Loucy (cell line): ENCODE measurements around the gene IBA57.
"Not testable (repeated sequence)": the region's sequence is repeated elsewhere in the genome, so short reads cannot be mapped to it uniquely, and the experiment has no call there.

Source experiments
- EZH2phosphoT487 ChIP-seq: fragments of 200-600 bp; IDR thresholded peaks from 2 replicates; pipeline ENCODE4 v1.6.1; 2018; ENCODE audit warnings: antibody characterized with exemption, mild to moderate bottlenecking, moderate library complexity, borderline replicate concordance
- TF ChIP-seq, protein P1 (sequence below): fragments of 200-600 bp; sonication (generic); conservative IDR thresholded peaks from 2 replicates; pipeline ENCODE4 v1.5.1; 2014; ENCODE audit warnings: mild to moderate bottlenecking, antibody characterized with exemption, low read length

DNA sequence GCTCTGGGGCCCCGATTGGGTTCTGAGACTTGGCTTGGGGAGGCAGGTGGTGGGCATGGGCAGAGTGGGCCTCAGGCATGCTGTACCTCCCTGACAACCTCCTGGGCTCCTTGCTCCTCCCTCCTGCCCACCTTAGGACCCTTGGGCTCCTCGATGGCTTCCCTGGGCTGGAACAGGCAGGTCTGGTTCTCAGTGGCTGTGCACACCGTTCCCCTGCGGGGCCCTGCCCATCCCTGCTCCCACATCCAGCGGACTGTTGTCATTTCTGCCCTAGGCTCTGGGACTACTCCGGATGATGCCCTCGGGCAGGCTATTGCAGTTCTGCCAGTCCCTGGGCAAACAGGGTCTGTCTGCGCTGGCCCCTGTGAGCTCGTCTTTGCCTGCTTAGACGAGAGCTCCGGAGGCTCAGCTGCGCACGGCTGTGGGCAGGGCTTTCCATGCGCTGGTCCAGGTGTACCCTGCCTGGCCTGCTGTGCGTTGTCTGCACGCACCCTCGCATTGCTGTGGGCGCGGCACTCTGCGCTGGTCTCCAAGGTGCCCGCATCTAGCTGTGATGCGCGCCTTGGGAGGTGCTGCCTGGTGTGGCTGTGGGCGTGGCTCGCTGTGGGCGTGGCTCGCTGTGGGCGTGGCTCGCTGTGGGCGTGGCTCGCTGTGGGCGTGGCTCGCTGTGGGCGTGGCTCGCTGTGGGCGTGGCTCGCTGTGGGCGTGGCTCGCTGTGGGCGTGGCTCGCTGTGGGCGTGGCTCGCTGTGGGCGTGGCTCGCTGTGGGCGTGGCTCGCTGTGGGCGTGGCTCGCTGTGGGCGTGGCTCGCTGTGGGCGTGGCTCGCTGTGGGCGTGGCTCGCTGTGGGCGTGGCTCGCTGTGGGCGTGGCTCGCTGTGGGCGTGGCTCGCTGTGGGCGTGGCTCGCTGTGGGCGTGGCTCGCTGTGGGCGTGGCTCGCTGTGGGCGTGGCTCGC is 8.2 kb downstream of the IBA57 start:
- TF ChIP-seq, protein P1, sequence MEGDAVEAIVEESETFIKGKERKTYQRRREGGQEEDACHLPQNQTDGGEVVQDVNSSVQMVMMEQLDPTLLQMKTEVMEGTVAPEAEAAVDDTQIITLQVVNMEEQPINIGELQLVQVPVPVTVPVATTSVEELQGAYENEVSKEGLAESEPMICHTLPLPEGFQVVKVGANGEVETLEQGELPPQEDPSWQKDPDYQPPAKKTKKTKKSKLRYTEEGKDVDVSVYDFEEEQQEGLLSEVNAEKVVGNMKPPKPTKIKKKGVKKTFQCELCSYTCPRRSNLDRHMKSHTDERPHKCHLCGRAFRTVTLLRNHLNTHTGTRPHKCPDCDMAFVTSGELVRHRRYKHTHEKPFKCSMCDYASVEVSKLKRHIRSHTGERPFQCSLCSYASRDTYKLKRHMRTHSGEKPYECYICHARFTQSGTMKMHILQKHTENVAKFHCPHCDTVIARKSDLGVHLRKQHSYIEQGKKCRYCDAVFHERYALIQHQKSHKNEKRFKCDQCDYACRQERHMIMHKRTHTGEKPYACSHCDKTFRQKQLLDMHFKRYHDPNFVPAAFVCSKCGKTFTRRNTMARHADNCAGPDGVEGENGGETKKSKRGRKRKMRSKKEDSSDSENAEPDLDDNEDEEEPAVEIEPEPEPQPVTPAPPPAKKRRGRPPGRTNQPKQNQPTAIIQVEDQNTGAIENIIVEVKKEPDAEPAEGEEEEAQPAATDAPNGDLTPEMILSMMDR, result not testable (repeated sequence)
- not testable (repeated sequence) for TF ChIP-seq EZH2phosphoT487
